GM12892 (cell line): Measurements from ENCODE around the gene SYTL2.

Source experiments
- POLR2A ChIP-seq: IDR thresholded peaks from 2 replicates; pipeline ENCODE4 v1.6.1; 2011; ENCODE audit warnings: low read depth, low read length, control low read depth
- POLR2AphosphoS5 ChIP-seq: IDR thresholded peaks from 2 replicates; pipeline ENCODE4 v1.6.1; 2011; ENCODE audit warnings: low read depth, low read length, control low read depth
- TAF1 ChIP-seq: IDR thresholded peaks from 2 replicates; pipeline ENCODE4 v1.6.1; 2011; ENCODE audit warnings: low read depth, mild to moderate bottlenecking, control low read depth, low read length, borderline replicate concordance

DNA sequence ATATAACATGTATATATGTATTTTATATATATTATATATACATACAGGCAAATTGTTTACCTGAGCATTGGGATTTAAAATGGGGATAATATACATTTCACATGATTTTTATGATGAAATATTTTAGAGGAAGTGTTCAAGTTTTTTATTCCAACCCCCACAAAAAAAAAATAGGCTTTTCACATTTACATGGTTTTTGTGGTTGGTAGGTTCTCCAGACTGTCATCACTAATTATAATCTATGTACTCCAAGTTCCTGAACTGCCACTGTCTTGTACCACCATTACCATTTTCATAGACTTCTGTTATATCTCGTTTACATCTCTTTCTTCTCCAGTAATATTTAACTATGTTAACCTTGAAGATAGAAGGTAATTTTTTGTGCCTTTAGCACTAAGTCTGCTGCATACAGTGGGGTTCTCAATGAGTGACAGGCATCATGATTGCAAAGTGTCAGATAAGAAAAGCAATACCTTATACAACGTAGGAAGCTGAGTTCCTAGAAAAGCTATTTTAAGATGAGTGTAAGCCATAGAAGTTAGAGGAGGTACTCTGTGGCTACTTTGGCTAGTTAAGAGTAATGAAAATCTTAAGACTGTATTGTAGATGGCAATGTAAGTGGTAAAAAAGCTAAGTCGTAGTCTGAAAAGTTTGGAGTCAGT is 158.0 kb downstream of the SYTL2 start:
- TF ChIP-seq POLR2AphosphoS5 (no peak), POLR2A (no peak), TAF1 (no peak)
